Measurements from ENCODE around the gene PLA2G4F. TPM values are rescaled to one million over a fixed set of nuclear protein-coding genes. Genes with fewer than 3 reads are reported as not detected.
"Not testable (repeated sequence)": the region's sequence is repeated elsewhere in the genome, so short reads cannot be mapped to it uniquely, and the experiment has no call there.

The PLA2G4F gene
- total RNA-seq, 1 donor from 2014 or later = 104 TPM

- DNase-seq (no peak), ATAC-seq (peak; percentile 92)
- intact Hi-C loops (cut with DNase I) = no loop called here
- no peaks in the 10 kb centered on the region for H3K9me3 ChIP-seq
- H3K27ac ChIP-seq = no peak overlapping the region
- H3K4me3 ChIP-seq = no peak overlapping the region
- no peaks in the 10 kb centered on the region for H3K36me3 ChIP-seq
- no peaks in the 10 kb centered on the region for H3K27me3 ChIP-seq
- TF ChIP-seq CTCF (IDR thresholded peaks at IDR 0.05) = no peak
- H3K4me1 ChIP-seq = peaks cover 12% of the 10 kb centered on the region
Measured at GRCh38 chr15:42100021-42100800, 56.2 kb downstream of the PLA2G4F start.

- Histone ChIP-seq H3K36me3 (no peaks in the 10 kb centered on the region), H3K4me3 (no peak overlapping the region), H3K4me1 (peaks cover 11% of the 10 kb centered on the region), H3K9me3 (no peaks in the 10 kb centered on the region), H3K27ac (no peak overlapping the region), H3K27me3 (no peaks in the 10 kb centered on the region)
- intact Hi-C loops (cut with DNase I) = no loop called here
- DNase-seq = no peak
- no peak for TF ChIP-seq CTCF (IDR thresholded peaks at IDR 0.05)
- ATAC-seq = no peak
Measured at GRCh38 chr15:42097018-42097417, 59.4 kb downstream of the PLA2G4F start.

- Histone ChIP-seq H3K4me3 (no peak within 1 kb of the TSS), H3K27me3 (no peaks in the 10 kb centered on the region), H3K4me1 (no peaks in the 10 kb centered on the region), H3K36me3 (no peaks in the 10 kb centered on the region), H3K9me3 (no peaks in the 10 kb centered on the region), H3K27ac (no peak within 1 kb of the TSS)
- intact Hi-C loops (cut with DNase I) = no loop called here
- peak; percentile 59 for ATAC-seq
- no peak for TF ChIP-seq CTCF (IDR thresholded peaks at IDR 0.05)
- peak; percentile 84 for DNase-seq
Measured at GRCh38 chr15:42094512-42094963, 61.9 kb downstream of the PLA2G4F start, which contains the start of gene PLA2G4D. Gene PLA2G4D, minus strand, starts transcription at chr15:42094562. Its CDS starts 103 bp downstream, at chr15:42094459.

- no peaks in the 10 kb centered on the region for H3K9me3 ChIP-seq
- ATAC-seq (no peak), DNase-seq (peak; percentile 50)
- H3K27me3 ChIP-seq = no peaks in the 10 kb centered on the region
- intact Hi-C loops (cut with DNase I) = no loop called here
- TF ChIP-seq CTCF (IDR thresholded peaks at IDR 0.05) = no peak
- H3K36me3 ChIP-seq = no peaks in the 10 kb centered on the region
- H3K4me3 ChIP-seq = no peak overlapping the region
- no peak overlapping the region for H3K27ac ChIP-seq
- no peaks in the 10 kb centered on the region for H3K4me1 ChIP-seq
Measured at GRCh38 chr15:42093966-42094365, 62.5 kb downstream of the PLA2G4F start.

- no peak for TF ChIP-seq CTCF (IDR thresholded peaks at IDR 0.05)
- no peaks in the 10 kb centered on the region for H3K27me3 ChIP-seq
- no peak overlapping the region for H3K27ac ChIP-seq
- no peaks in the 10 kb centered on the region for H3K4me1 ChIP-seq
- no peaks in the 10 kb centered on the region for H3K36me3 ChIP-seq
- H3K9me3 ChIP-seq = no peaks in the 10 kb centered on the region
- ATAC-seq (no peak), DNase-seq (peak; percentile 58)
- H3K4me3 ChIP-seq = no peak overlapping the region
- intact Hi-C loops (cut with DNase I) = no loop called here
Measured at GRCh38 chr15:42092398-42093318, 63.8 kb downstream of the PLA2G4F start.

- DNase-seq; H3K4me3 ChIP-seq; ATAC-seq; H3K36me3 ChIP-seq; H3K27ac ChIP-seq; H3K27me3 ChIP-seq; intact Hi-C loops (cut with DNase I); H3K4me1 ChIP-seq; H3K9me3 ChIP-seq: not testable (repeated sequence)
Measured at GRCh38 chr15:42091753-42092397, 64.6 kb downstream of the PLA2G4F start.

Measured in upper lobe of right lung (tissue), 1 donor.